Activated T-cell treated with anti-CD3 and anti-CD28 coated beads, Interleukin-2, amount 50 U/mL, for 24 hours (primary cell): ENCODE data around the gene TEX29.

Experiments used
- DNase-seq: peaks from one replicate; pipeline ENCODE4 v3.0.0-alpha.2; 2020
- H3K27ac Mint-ChIP-seq: 2 replicates; pipeline ENCODE4 v1.8.0; 2020; ENCODE audit warnings: mild to moderate bottlenecking, mixed read lengths
- H3K27me3 Mint-ChIP-seq: 2 replicates; pipeline ENCODE4 v1.8.0; 2020; ENCODE audit warnings: mixed read lengths
- H3K36me3 Mint-ChIP-seq: 2 replicates; pipeline ENCODE4 v1.8.0; 2020; ENCODE audit warnings: low read depth, mixed read lengths
- H3K4me1 Mint-ChIP-seq: 2 replicates; pipeline ENCODE4 v1.8.0; 2020; ENCODE audit warnings: low read depth, mixed read lengths
- H3K4me3 Mint-ChIP-seq: 2 replicates; pipeline ENCODE4 v1.8.0; 2020; ENCODE audit warnings: mild to moderate bottlenecking, moderate library complexity, mixed read lengths
- H3K9me3 Mint-ChIP-seq: 2 replicates; pipeline ENCODE4 v1.8.0; 2020; ENCODE audit warnings: mixed read lengths

Gene TEX29

GRCh38 chr13:111323549-111323948, 3.1 kb downstream of the TEX29 start:
- no peak overlapping the region for H3K4me3 Mint-ChIP-seq
- H3K27ac Mint-ChIP-seq, result no peak overlapping the region
- no peaks in the 10 kb centered on the region for H3K4me1 Mint-ChIP-seq
- DNase-seq, result no peak
- no peaks in the 10 kb centered on the region for H3K27me3 Mint-ChIP-seq
- no peaks in the 10 kb centered on the region for H3K9me3 Mint-ChIP-seq
- H3K36me3 Mint-ChIP-seq, result no peaks in the 10 kb centered on the region

- Mint-ChIP-seq H3K4me1 (no peaks in the 10 kb centered on the region), H3K9me3 (no peaks in the 10 kb centered on the region), H3K4me3 (no peak overlapping the region), H3K27me3 (no peaks in the 10 kb centered on the region), H3K36me3 (no peaks in the 10 kb centered on the region), H3K27ac (no peak overlapping the region)
- DNase-seq, result no peak
These were observed 3.7 kb downstream of the TEX29 start for GRCh38 chr13:111323950-111324651.

- Mint-ChIP-seq H3K4me3 (no peak overlapping the region), H3K4me1 (no peaks in the 10 kb centered on the region), H3K9me3 (no peaks in the 10 kb centered on the region), H3K27ac (no peak overlapping the region), H3K36me3 (no peaks in the 10 kb centered on the region), H3K27me3 (no peaks in the 10 kb centered on the region)
- no peak for DNase-seq
These were observed 4.3 kb downstream of the TEX29 start for GRCh38 chr13:111324736-111325135.

GRCh38 chr13:111325146-111325890, 4.9 kb downstream of the TEX29 start:
- H3K27me3 Mint-ChIP-seq, result no peaks in the 10 kb centered on the region
- H3K4me1 Mint-ChIP-seq, result no peaks in the 10 kb centered on the region
- H3K4me3 Mint-ChIP-seq, result no peak overlapping the region
- H3K36me3 Mint-ChIP-seq, result no peaks in the 10 kb centered on the region
- H3K9me3 Mint-ChIP-seq, result no peaks in the 10 kb centered on the region
- DNase-seq, result no peak
- H3K27ac Mint-ChIP-seq, result no peak overlapping the region

- DNase-seq, result no peak
- no peaks in the 10 kb centered on the region for H3K4me1 Mint-ChIP-seq
- H3K27me3 Mint-ChIP-seq, result no peaks in the 10 kb centered on the region
- no peaks in the 10 kb centered on the region for H3K9me3 Mint-ChIP-seq
- no peaks in the 10 kb centered on the region for H3K36me3 Mint-ChIP-seq
- H3K27ac Mint-ChIP-seq, result no peak overlapping the region
- no peak overlapping the region for H3K4me3 Mint-ChIP-seq
These were observed 5.6 kb downstream of the TEX29 start for GRCh38 chr13:111325941-111326620.

GRCh38 chr13:111326621-111326965, 6.2 kb downstream of the TEX29 start:
- Mint-ChIP-seq H3K9me3 (no peaks in the 10 kb centered on the region), H3K4me3 (no peak overlapping the region), H3K4me1 (no peaks in the 10 kb centered on the region)

GRCh38 chr13:111326981-111327642, 6.7 kb downstream of the TEX29 start:
- Mint-ChIP-seq H3K27ac (no peak overlapping the region), H3K27me3 (no peaks in the 10 kb centered on the region), H3K9me3 (no peaks in the 10 kb centered on the region), H3K4me1 (no peaks in the 10 kb centered on the region), H3K4me3 (no peak overlapping the region), H3K36me3 (no peaks in the 10 kb centered on the region)
- DNase-seq, result no peak

More at GRCh38 chr13:111326621-111326965, 6.2 kb downstream of the TEX29 start:
- H3K36me3 Mint-ChIP-seq, result no peaks in the 10 kb centered on the region
- no peak for DNase-seq
- H3K27ac Mint-ChIP-seq, result no peak overlapping the region
- no peaks in the 10 kb centered on the region for H3K27me3 Mint-ChIP-seq

- Mint-ChIP-seq H3K4me1 (no peaks in the 10 kb centered on the region), H3K27me3 (no peaks in the 10 kb centered on the region), H3K4me3 (no peak overlapping the region), H3K9me3 (no peaks in the 10 kb centered on the region), H3K36me3 (no peaks in the 10 kb centered on the region), H3K27ac (no peak overlapping the region)
- no peak for DNase-seq
These were observed 7.5 kb downstream of the TEX29 start for GRCh38 chr13:111327730-111328573.

GRCh38 chr13:111328574-111329410, 8.3 kb downstream of the TEX29 start:
- Mint-ChIP-seq H3K36me3 (no peaks in the 10 kb centered on the region), H3K27ac (no peak overlapping the region), H3K4me3 (no peak overlapping the region), H3K9me3 (no peaks in the 10 kb centered on the region), H3K4me1 (no peaks in the 10 kb centered on the region), H3K27me3 (no peaks in the 10 kb centered on the region)
- no peak for DNase-seq

GRCh38 chr13:111329641-111330040, 9.2 kb downstream of the TEX29 start:
- Mint-ChIP-seq H3K27me3 (no peaks in the 10 kb centered on the region), H3K4me3 (no peak overlapping the region), H3K4me1 (no peaks in the 10 kb centered on the region), H3K27ac (no peak overlapping the region), H3K36me3 (peaks cover 4% of the 10 kb centered on the region), H3K9me3 (peaks cover 4% of the 10 kb centered on the region)
- DNase-seq, result no peak

- Mint-ChIP-seq H3K4me1 (no peaks in the 10 kb centered on the region), H3K9me3 (peaks cover 4% of the 10 kb centered on the region), H3K4me3 (no peak overlapping the region), H3K36me3 (peaks cover 4% of the 10 kb centered on the region), H3K27me3 (no peaks in the 10 kb centered on the region), H3K27ac (no peak overlapping the region)
- DNase-seq, result no peak
These were observed 9.7 kb downstream of the TEX29 start for GRCh38 chr13:111330066-111330610.

- no peaks in the 10 kb centered on the region for H3K4me1 Mint-ChIP-seq
- no peak for DNase-seq
- H3K36me3 Mint-ChIP-seq, result peaks cover 7% of the 10 kb centered on the region
- H3K27ac Mint-ChIP-seq, result no peak overlapping the region
- no peak overlapping the region for H3K4me3 Mint-ChIP-seq
- no peaks in the 10 kb centered on the region for H3K27me3 Mint-ChIP-seq
- peaks cover 4% of the 10 kb centered on the region for H3K9me3 Mint-ChIP-seq
These were observed 14.9 kb downstream of the TEX29 start for GRCh38 chr13:111335298-111335697.

- DNase-seq, result no peak
- H3K4me3 Mint-ChIP-seq, result no peak overlapping the region
- H3K36me3 Mint-ChIP-seq, result peaks cover 7% of the 10 kb centered on the region
- no peak overlapping the region for H3K27ac Mint-ChIP-seq
- H3K4me1 Mint-ChIP-seq, result no peaks in the 10 kb centered on the region
- no peaks in the 10 kb centered on the region for H3K27me3 Mint-ChIP-seq
- peaks cover 4% of the 10 kb centered on the region for H3K9me3 Mint-ChIP-seq
These were observed 16.2 kb downstream of the TEX29 start for GRCh38 chr13:111336666-111337065.
